ENCODE measurements around the gene RAB44.

Gene RAB44

GRCh38 chr6:36755435-36756348 is 58.1 kb downstream of the RAB44 start:
- H3K4me3 ChIP-seq (ENCODE audit: low read length), result no peak overlapping the region
- no peak for DNase-seq (ENCODE audit: low read depth)
- no peak for TF ChIP-seq CTCF (conservative IDR thresholded peaks at IDR 0.05; ENCODE audit: low read length)

- no peak for TF ChIP-seq CTCF (conservative IDR thresholded peaks at IDR 0.05; ENCODE audit: low read length)
- no peak for DNase-seq (ENCODE audit: low read depth)
- no peak overlapping the region for H3K4me3 ChIP-seq (ENCODE audit: low read length)
Observed at GRCh38 chr6:36756786-36757185, 59.2 kb downstream of the RAB44 start.

DNA sequence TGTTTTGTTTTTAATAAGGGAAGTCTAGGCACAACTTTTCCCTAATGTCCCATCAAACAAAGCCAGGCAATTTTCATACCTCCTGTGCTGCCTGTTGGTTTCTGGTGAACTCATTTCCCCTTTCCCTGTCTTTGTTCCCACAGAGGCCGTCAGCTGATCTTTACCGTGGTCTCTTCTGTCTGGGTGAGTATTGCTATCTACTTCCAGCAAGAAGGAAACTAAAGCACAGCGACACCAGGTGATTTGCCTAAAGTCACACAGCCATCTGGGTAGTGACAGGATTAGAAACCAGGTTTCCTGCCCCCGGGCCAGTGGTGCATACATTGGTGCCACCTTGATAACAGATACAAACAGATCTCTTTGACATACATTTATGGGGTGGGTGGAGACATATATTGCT is 59.6 kb downstream of the RAB44 start:
- DNase-seq (ENCODE audit: low read depth), result no peak
- no peak overlapping the region for H3K4me3 ChIP-seq (ENCODE audit: low read length)
- TF ChIP-seq CTCF (conservative IDR thresholded peaks at IDR 0.05; ENCODE audit: low read length), result no peak

DNA sequence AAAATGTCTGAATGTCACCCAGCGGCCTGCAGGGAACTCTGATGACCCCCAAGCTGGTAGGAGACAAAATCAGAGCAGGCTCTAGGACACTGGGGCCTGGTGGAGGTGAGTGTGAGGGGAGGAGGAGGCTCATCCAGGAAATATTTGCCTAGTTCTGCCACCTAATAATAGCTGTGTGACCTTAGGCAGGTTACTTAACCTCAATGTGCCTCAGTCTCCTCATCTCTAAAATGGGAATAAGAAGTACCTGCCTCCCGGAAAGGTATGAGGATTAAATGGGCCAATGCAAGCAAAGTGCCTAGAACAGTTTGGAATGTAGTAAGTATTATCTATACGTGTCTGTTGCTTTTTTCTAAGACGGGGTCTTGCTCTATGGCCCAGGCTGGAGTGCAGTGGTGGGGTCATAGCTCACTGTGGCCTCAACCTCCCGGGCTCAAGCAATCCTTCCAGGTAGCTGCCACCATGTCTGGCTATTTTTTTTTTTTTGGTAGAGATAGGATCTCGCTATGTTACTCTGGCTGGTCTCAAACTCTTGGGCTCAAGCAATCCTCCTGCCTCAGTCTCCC is 60.4 kb downstream of the RAB44 start:
- DNase-seq (ENCODE audit: low read depth), result no peak
- no peak overlapping the region for H3K4me3 ChIP-seq (ENCODE audit: low read length)
- no peak for TF ChIP-seq CTCF (conservative IDR thresholded peaks at IDR 0.05; ENCODE audit: low read length)

DNA sequence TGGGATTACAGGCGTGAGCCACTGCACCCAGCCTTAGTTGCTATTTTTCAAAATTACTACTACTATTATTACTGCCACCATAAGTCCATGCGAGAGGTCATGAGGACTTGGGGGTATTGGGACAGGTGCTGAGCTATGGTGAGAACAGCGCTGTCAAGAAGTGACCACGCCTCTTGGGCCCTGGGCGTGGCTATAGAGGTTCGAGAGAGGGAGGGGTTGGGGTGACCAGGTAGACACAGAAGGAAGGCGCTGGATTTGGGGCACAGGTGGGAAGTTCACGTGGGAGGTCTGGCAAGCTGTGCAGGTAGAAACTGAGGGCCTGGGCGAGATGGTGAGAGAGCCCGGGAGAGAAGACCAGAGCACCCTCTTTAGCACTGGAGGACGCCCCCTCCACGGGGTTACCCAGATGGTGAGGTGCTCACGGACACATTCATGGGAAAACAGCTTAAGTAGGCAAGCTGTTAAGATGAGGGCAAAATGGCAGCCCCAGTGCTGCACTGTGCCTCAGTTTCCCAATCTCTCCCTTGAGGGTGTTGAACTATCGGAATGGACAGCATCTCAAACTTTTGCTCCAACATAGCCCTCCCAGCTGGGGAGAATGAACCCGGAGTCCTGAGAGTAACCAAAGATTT is 61.0 kb downstream of the RAB44 start:
- no peak overlapping the region for H3K4me3 ChIP-seq (ENCODE audit: low read length)
- DNase-seq (ENCODE audit: low read depth), result no peak
- no peak for TF ChIP-seq CTCF (conservative IDR thresholded peaks at IDR 0.05; ENCODE audit: low read length)

DNA sequence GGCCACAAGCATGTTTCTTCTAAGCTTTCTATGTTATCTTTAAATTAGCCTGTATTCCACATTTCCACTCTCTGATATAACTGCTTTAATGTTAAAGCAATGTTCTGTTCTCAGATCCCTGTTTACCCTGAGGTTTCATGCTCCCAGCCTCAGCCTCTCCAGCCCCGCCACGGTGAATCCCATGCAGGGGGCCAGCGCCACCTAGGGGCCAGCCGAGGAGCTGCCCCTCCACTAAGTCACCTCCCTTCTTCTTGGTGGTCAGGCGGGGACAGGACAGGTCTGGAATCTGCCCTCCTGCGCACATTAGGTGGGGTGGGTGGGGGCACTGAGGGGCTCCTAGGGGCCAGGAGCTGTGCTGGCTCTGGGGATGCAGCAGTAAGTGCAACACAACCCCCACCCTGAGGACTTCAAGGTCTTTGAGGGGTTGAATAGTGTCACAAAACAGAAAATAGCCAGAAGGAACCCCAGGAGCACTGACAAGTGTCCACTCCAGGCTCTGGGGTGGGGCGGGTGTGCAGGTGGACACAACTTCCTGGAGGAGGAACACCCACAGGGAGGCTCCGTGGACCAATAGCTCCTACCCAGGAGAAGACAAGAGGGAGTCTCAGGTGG is 61.6 kb downstream of the RAB44 start:
- no peak overlapping the region for H3K4me3 ChIP-seq (ENCODE audit: low read length)
- peak; percentile 73 for DNase-seq (ENCODE audit: low read depth)
- TF ChIP-seq CTCF (conservative IDR thresholded peaks at IDR 0.05; ENCODE audit: low read length), result peak; percentile 90

Data from AG10803 (cell line).